Skin epidermis (tissue), 12 donors: ENCODE results near the gene CLSTN1.

Experiments
- H3K27ac ChIP-seq, 21 experiments: fragments of 200-600 bp; sonication (generic) in 11 of 21; one replicate each; pipeline ENCODE4 v1.5.0; 2020; ENCODE audit warnings: mild to moderate bottlenecking in 3 of 21, inconsistent platforms in 2 of 21, moderate library complexity in 2 of 21
- H3K4me3 ChIP-seq, 7 experiments: fragments of 200-600 bp; sonication (generic) in 2 of 7; one replicate each; pipeline ENCODE4 v1.5.0; 2020; ENCODE audit warnings: inconsistent platforms in 2 of 7, mild to moderate bottlenecking in 2 of 7, moderate library complexity in 1 of 7

CLSTN1 gene

GRCh38 chr1:9701665-9702064 lies 122.1 kb downstream of the CLSTN1 start:
- H3K4me3 ChIP-seq: no peak overlapping the region

GRCh38 chr1:9700340-9700739 lies 123.4 kb downstream of the CLSTN1 start:
- no peak overlapping the region for H3K27ac ChIP-seq

More at GRCh38 chr1:9701665-9702064, 122.1 kb downstream of the CLSTN1 start:
- H3K27ac ChIP-seq: no peak overlapping the region

DNA sequence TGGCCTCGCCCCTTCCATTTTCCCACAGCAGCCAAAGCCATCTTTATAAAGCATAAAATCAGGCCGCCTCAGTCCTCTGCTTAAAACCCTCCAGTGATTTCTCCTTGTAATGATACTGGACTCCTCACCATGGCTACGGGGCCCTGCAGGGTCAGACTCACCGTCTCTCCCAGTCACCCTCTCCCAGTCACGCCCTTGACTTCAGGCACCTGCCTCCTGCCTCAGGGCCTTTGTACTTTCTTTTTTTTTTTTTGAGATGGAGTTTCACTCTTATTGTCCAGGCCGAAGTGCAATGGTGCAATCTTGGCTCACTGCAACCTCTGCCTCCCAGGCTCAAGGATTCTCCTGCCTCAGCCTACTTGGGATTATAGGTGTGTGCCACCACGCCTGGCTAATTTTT lies 124.4 kb downstream of the CLSTN1 start:
- H3K4me3 ChIP-seq: no peak overlapping the region

More at GRCh38 chr1:9700340-9700739, 123.4 kb downstream of the CLSTN1 start:
- H3K4me3 ChIP-seq: no peak overlapping the region

GRCh38 chr1:9696793-9697192 lies 127.0 kb downstream of the CLSTN1 start:
- Histone ChIP-seq H3K4me3 (no peak overlapping the region), H3K27ac (no peak overlapping the region)

More for the DNA sequence above, 124.4 kb downstream of the CLSTN1 start:
- H3K27ac ChIP-seq: no peak overlapping the region

DNA sequence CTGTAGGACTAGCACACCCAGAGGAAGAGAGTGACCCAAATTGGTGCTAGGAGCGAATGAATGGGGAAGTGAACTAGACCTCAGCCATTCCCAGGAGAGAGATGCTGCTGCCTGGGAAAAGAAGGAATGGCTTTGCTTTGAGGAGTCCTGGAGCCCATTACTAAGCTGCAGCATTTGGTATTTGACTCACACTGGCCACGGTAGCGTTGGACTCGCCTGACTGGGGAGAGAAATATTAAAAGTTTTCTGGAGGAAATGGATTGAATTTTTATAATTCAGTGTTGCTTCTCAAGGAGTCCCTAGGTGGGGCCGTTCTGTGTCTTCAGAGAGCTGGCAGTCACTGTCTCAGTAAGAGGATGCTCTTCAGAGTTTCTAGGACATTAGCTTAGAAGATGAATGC lies 132.1 kb downstream of the CLSTN1 start:
- Histone ChIP-seq H3K27ac (no peak overlapping the region), H3K4me3 (no peak overlapping the region)

GRCh38 chr1:9691108-9691445 lies 132.7 kb downstream of the CLSTN1 start:
- no peak overlapping the region for H3K4me3 ChIP-seq
- no peak overlapping the region for H3K27ac ChIP-seq

- Histone ChIP-seq H3K27ac (peak overlapping the region in 6 of 21 experiments; percentile 22 to 84 (median 54)), H3K4me3 (peak overlapping the region in 3 of 7 experiments; percentile 59 to 63 (median 59))
Observed at GRCh38 chr1:9690440-9691107, 133.2 kb downstream of the CLSTN1 start.

DNA sequence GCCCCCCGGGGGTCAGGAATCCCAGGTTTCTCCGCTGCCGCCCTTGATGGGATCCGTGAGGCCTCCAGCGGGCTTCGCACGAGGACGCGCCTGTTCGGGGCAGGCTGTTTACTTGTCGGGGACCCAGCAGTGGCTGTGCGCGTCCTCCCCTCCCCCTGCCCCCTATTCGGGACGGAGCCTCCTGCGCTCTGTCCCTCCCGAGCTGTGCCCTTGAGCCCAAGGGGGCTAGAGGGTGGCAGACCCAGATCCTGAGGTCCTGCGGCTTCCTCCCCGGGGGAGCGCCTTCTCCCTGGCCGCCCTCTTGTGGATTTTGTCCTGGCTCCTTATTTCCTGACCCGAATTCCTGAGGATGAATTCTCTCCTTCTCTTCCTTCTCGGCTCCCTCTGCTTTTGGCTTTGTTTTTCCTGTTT lies 133.8 kb downstream of the CLSTN1 start:
- peak overlapping the region; percentile 53 to 67 (median 59) for H3K4me3 ChIP-seq

DNA sequence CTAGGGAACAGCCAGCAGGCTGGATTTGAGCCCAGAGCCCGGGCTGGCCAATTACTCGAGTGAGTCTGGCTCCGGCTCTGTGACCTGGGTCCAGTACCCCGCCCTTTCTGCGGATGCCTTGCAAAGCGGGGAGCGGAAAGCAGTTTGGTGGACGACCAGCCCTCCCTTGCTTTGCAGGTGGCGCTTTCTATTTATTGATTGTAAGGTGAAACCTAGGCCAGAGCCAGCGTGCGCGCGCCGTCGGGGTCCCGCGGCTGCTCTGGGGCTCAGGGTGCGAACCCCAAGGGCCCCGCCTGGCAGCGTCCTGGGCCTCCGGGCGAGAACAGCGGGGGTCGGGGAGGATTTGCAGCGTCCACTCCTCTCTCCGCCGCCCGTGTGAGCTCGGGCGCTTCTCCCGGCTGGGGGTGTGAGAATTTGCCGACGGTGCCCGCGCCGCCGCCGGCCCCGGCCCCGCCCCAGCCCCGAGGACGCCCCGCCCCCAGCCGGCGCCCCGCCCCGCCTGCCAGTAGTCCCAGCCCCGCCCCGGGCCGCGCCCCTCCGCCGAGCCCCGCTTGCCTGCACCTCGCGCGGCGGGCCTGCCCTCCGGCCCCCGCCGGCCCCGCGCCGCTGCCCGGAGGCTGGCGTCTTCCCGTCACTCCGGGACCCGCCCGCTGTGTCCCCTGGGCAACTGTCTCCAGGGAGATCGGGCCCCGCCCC lies 134.6 kb downstream of the CLSTN1 start:
- H3K4me3 ChIP-seq: peak overlapping the region; percentile 53 to 67 (median 59)
- peak overlapping the region in 17 of 21 experiments; percentile 10 to 84 (median 52) for H3K27ac ChIP-seq

More for the DNA sequence above, 133.8 kb downstream of the CLSTN1 start:
- H3K27ac ChIP-seq: peak overlapping the region in 15 of 21 experiments; percentile 22 to 84 (median 52)

DNA sequence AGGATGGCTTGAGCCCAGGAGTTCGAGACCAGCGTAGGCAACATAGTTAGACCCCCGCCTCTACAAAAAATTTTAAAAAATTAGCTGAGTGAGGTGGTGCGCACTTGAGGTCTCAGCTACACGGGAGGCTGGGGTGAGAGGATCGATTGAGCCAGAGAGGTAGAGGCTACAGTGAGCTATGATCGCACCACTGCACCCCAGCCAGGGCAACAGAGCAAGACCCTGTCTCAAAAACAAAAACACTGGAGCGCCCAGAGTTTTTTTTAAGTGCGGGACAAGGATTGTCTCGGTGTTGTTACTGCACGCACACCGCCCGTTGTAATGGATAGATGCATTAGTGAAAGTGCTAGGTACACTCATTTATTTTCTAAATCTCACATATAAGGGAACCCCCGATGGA lies 135.2 kb downstream of the CLSTN1 start:
- Histone ChIP-seq H3K4me3 (peak overlapping the region; percentile 42 to 67 (median 59)), H3K27ac (peak overlapping the region in 5 of 21 experiments; percentile 6 to 51 (median 24))

DNA sequence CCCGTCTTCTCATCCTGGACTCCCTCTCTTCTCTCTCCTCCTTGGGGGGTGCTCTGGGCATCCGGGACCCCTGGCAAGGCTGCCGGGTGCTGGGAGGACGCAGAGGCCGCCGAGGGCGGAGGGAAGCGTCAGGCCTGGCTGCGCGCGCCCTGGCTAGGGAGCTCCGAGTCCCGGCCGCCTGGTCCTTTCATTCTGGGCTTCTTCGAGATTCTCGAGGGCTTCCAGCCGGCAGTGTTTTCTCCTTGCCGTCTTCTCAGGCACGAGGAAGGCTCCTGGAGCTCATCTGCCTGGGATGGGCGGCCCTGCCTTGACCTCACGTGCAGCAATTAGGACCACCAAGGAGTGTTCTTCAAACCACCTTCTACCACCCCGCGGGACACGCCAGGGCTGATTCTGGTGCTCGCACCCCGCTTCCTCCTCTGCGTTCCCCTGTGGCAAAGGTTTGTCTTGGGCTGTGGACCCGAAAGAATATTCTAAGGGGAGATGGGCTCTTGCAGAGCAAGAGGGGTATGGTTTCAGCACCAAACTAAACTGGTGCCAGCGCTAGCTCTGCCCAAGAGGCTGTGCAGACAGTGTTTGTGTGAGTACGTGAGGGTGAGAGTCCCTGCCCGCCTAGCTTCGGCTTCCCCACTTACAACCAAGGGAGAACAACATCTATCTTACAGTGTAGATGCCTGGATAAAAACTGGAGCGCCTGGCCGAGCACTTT lies 135.7 kb downstream of the CLSTN1 start:
- Histone ChIP-seq H3K4me3 (peak overlapping the region; percentile 25 to 59 (median 42)), H3K27ac (peak overlapping the region in 17 of 21 experiments; percentile 5 to 76 (median 50))

GRCh38 chr1:9687120-9687873 lies 136.5 kb downstream of the CLSTN1 start:
- H3K27ac ChIP-seq: peak overlapping the region in 18 of 21 experiments; percentile 15 to 76 (median 50)
- peak overlapping the region; percentile 25 to 59 (median 42) for H3K4me3 ChIP-seq

DNA sequence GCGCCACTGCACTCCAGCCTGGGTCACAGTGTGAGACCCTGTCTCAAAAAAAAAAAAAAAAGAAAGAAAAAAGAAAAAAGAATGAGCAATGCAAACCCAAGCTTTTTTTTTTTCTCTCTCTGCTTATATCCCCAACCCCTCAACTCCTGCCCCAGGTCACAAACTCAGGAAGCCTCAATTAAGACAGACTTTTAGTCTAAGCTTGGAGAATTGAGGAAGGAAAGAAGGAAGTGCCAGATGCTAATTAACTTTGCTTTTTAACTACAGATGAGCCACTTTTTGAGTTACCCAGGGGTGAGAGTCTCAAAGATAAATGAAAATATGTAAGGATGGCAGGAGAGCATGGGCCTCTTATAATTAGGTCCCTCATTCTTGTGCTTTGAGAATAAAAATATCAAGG lies 139.0 kb downstream of the CLSTN1 start:
- Histone ChIP-seq H3K4me3 (no peak overlapping the region), H3K27ac (no peak overlapping the region)

GRCh38 chr1:9680828-9681227 lies 142.9 kb downstream of the CLSTN1 start:
- Histone ChIP-seq H3K27ac (no peak overlapping the region), H3K4me3 (no peak overlapping the region)

- no peak overlapping the region for H3K27ac ChIP-seq
- no peak overlapping the region for H3K4me3 ChIP-seq
Observed at GRCh38 chr1:9680091-9680490, 143.7 kb downstream of the CLSTN1 start.
